HepG2 (cell line): ENCODE results near the gene EDAR. TPM values are rescaled to one million over a fixed set of nuclear protein-coding genes. Genes with fewer than 3 reads are reported as not detected.

Experiments used
- ATAC-seq: fragments of 200-7000 bp; cut with Tn5 transposase; 3 replicates; pipeline ENCODE4 v1.9.1; 2020; ENCODE audit warnings: mild to moderate bottlenecking, moderate library complexity
- BruUV-seq: library from RNA; stranded (reverse); fragments of 400-500 nt; replicated peaks from 2 replicates; lab custom pipeline; 2021; lab: Mats Ljungman, UMichigan
- CTCF ChIA-PET: fragments of 300-600 bp; formaldehyde crosslinking; extraction: SDS; loops from one replicate; lab custom pipeline; 2021; ENCODE audit warnings: low total read pairs, inconsistent platforms, low intra/inter-chr PET ratio; lab: Yijun Ruan, JAX
- POLR2A ChIA-PET: fragments of 350-600 bp; sonication (Branson Sonifier 250); formaldehyde crosslinking; loops from one replicate; lab custom pipeline; 2020; ENCODE audit warnings: antibody characterized with exemption, inconsistent platforms; lab: Yijun Ruan, JAX
- DNase-seq: peaks from one replicate; pipeline ENCODE4 v3.0.0-alpha.2; 2015; ENCODE audit warnings: low spot score
- FAIRE-seq: peaks from 3 replicates; lab custom pipeline; 2011; peaks lifted over from hg19 to GRCh38; lab: Jason Lieb, UNC
- H2AFZ ChIP-seq: one replicate; pipeline ENCODE4 v1.6.1; 2011; ENCODE audit warnings: low read length, inconsistent platforms
- H3K27ac ChIP-seq: fragments of 300-600 bp; 3 replicates; pipeline ENCODE4 v1.8.0; 2011; ENCODE audit warnings: mixed run types, mild to moderate bottlenecking, mixed read lengths, low read length, inconsistent platforms; ENCODE audit not compliant: insufficient read depth; ENCODE audit errors: extremely low read length
- H3K27me3 ChIP-seq, 2 experiments: fragments of 200-600 bp in 1 of 2; 2 replicates in 1 of 2; 3 replicates in 1 of 2; pipeline versions ENCODE4 v1.6.0 to v1.8.0; 2011; ENCODE audit warnings: low read length in 2 of 2, mild to moderate bottlenecking in 2 of 2, moderate library complexity in 2 of 2, inconsistent platforms in 1 of 2; ENCODE audit not compliant: insufficient read depth in 2 of 2, control insufficient read depth in 1 of 2
- H3K36me3 ChIP-seq, 2 experiments: fragments of 200-600 bp in 1 of 2; replicated peaks in 1 of 2; 2 replicates in 1 of 2; 3 replicates in 1 of 2; pipeline versions ENCODE4 v1.5.1 to v1.8.0; 2011; ENCODE audit warnings: low read length in 2 of 2, inconsistent platforms in 1 of 2; ENCODE audit not compliant: insufficient read depth in 2 of 2, control insufficient read depth in 1 of 2
- H3K4me1 ChIP-seq: 2 replicates; pipeline ENCODE4 v1.5.1; 2012; ENCODE audit warnings: low read length, inconsistent platforms; ENCODE audit not compliant: insufficient read depth
- H3K4me2 ChIP-seq: 2 replicates; pipeline ENCODE4 v1.6.0; 2011; ENCODE audit warnings: low read depth, low read length, inconsistent platforms
- H3K4me3 ChIP-seq, 3 experiments: fragments of 200-600 bp in 1 of 3; sonication (generic), shearing (Covaris generic) in 1 of 3; replicated peaks in 1 of 3; 2 replicates each; pipeline ENCODE4 v1.5.1; 2011 to 2016; ENCODE audit warnings: low read length in 3 of 3, inconsistent platforms in 2 of 3, low read depth in 2 of 3, mild to moderate bottlenecking in 2 of 3, control low read depth in 1 of 3, mixed read lengths in 1 of 3; ENCODE audit not compliant: insufficient read depth in 1 of 3
- H3K79me2 ChIP-seq: one replicate; pipeline ENCODE4 v1.6.1; 2011; ENCODE audit warnings: low read length, inconsistent platforms; ENCODE audit not compliant: insufficient read depth
- H3K9ac ChIP-seq: 2 replicates; pipeline ENCODE4 v1.6.0; 2011; ENCODE audit warnings: mild to moderate bottlenecking, low read depth, low read length, inconsistent platforms; ENCODE audit not compliant: insufficient read depth
- H3K9me3 ChIP-seq: 2 replicates; pipeline ENCODE4 v1.5.1; 2012; ENCODE audit warnings: mild to moderate bottlenecking, low read length
- H4K20me1 ChIP-seq: 2 replicates; pipeline ENCODE4 v1.6.0; 2011; ENCODE audit warnings: inconsistent platforms, mild to moderate bottlenecking, low read length, moderate library complexity; ENCODE audit not compliant: insufficient read depth
- HNRNPK ChIP-seq: fragments of 200-400 bp; formaldehyde crosslinking; IDR thresholded peaks from 2 replicates; pipeline ENCODE4 v1.6.1; 2018; ENCODE audit warnings: low read length, low read depth, moderate library complexity, mild to moderate bottlenecking; ENCODE audit not compliant: poor library complexity, severe bottlenecking
- NFE2 ChIP-seq: sonication (generic); formaldehyde crosslinking; IDR thresholded peaks from 2 replicates; pipeline ENCODE4 v1.4.0; 2020; ENCODE audit warnings: missing genetic modification reagents
- PAX8 ChIP-seq: sonication (generic); formaldehyde crosslinking; IDR thresholded peaks from 2 replicates; pipeline ENCODE4 v1.8.0; 2022; ENCODE audit warnings: mild to moderate bottlenecking, missing genetic modification reagents, borderline replicate concordance
- SMAD9 ChIP-seq: sonication (generic); formaldehyde crosslinking; IDR thresholded peaks from 2 replicates; pipeline ENCODE4 v1.5.1; 2020; ENCODE audit warnings: mild to moderate bottlenecking, missing genetic modification reagents
- TAF15 ChIP-seq: fragments of 200-400 bp; formaldehyde crosslinking; IDR thresholded peaks from one replicate; pipeline ENCODE4 v1.6.1; 2018; ENCODE audit warnings: mild to moderate bottlenecking, low read depth, low read length; ENCODE audit not compliant: poor library complexity, severe bottlenecking
- U2AF2 ChIP-seq: fragments of 200-400 bp; formaldehyde crosslinking; IDR thresholded peaks from 2 replicates; pipeline ENCODE4 v1.6.1; 2017; ENCODE audit warnings: low read depth, mild to moderate bottlenecking, low read length
- ZBTB7B ChIP-seq: sonication (generic); formaldehyde crosslinking; IDR thresholded peaks from 2 replicates; pipeline ENCODE4 v1.4.0; 2020; ENCODE audit warnings: missing genetic modification reagents
- ZNF101 ChIP-seq: sonication (generic); formaldehyde crosslinking; IDR thresholded peaks from 2 replicates; pipeline ENCODE4 v1.4.0; 2020; ENCODE audit warnings: mild to moderate bottlenecking, low read depth, missing genetic modification reagents, borderline replicate concordance
- ZNF232 ChIP-seq: sonication (generic); formaldehyde crosslinking; IDR thresholded peaks from 2 replicates; pipeline ENCODE4 v1.4.0; 2020; ENCODE audit warnings: missing genetic modification reagents, borderline replicate concordance
- WGBS: methylation state at CpG from one replicate; pipeline ENCODE4 v1.1.6; 2017; ENCODE audit warnings: low lambda C conversion rate; 5-methylcytosine and 5-hydroxymethylcytosine counted together
- in situ Hi-C: cut with HindIII; loops from 2 replicates; pipeline ENCODE4 v1.10.0; 2017; ENCODE audit warnings: low pct_unique_long_range_greater_than_20kb; ENCODE audit not compliant: extremely low pct_ligation_motif_present
- intact Hi-C: fragments of 100-400 bp; cut with micrococcal nuclease; formaldehyde crosslinking; loops from one replicate; pipeline ENCODE4 v1.10.0; 2022; ENCODE audit not compliant: unreplicated experiment
- polyA plus RNA-seq, 8 experiments: library from polyadenylated mRNA; depleted of rRNA in 3 of 8; stranded (reverse) in 7 of 8; unstranded in 1 of 8; fragments of >200 nt; fragmentation: Illumina TruSeq in 4 of 8; extraction: Trizol in 4 of 8; gene quantifications; 2 replicates each; pipeline versions ENCODE4 v1.2.1 to v1.2.3, GENCODE V29; 2011 to 2016; ENCODE audit warnings: low read depth in 4 of 8, missing spikeins in 1 of 8, mixed read lengths in 1 of 8; ENCODE audit not compliant: insufficient read depth in 1 of 8
- total RNA-seq, 5 experiments: library from RNA; depleted of rRNA; stranded (reverse); fragments of >200 nt; fragmentation: Illumina TruSeq; extraction: Trizol; gene quantifications; 2 replicates each; pipeline ENCODE4 v1.2.3, GENCODE V29; 2016; ENCODE audit warnings: low read depth in 1 of 5
- TF ChIP-seq, protein P1 (sequence below): sonication (generic); formaldehyde crosslinking; IDR thresholded peaks from 2 replicates; pipeline ENCODE4 v1.8.1; 2023; ENCODE audit warnings: mild to moderate bottlenecking, inconsistent platforms, moderate library complexity, missing genetic modification reagents, borderline replicate concordance
- TF ChIP-seq, protein P2 (sequence below): sonication (generic); formaldehyde crosslinking; IDR thresholded peaks from 2 replicates; pipeline ENCODE4 v1.9.0; 2021; ENCODE audit warnings: missing genetic modification reagents, borderline replicate concordance
- TF ChIP-seq, protein P3 (sequence below): sonication (generic); formaldehyde crosslinking; IDR thresholded peaks from 2 replicates; pipeline ENCODE4 v1.5.0; 2020; ENCODE audit warnings: mild to moderate bottlenecking, missing genetic modification reagents

EDAR gene
- total and polyA plus RNA-seq, 2 of the 13 experiments (the other 11 are each of a cell fraction or from before 2014, with no cell fraction given): not detected

DNA sequence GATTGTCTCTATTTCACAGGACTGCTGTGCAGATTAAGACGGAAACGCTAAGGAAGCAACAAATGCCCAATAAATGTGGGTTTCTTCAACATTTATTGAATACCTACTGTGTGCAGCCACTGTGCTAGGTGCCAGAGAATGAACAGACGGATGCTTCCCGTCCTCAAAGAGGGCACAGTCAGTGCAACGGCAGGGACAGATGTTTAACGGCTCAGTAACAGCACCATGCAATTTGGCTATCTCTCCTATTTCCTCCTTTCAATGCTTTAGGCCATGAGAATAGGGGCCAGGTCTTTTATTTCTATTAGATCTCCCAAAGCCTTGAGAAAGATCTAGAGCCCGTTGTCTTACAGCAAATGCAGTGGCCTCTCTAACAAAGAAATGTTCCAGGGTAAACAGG lies 7.2 kb downstream of the EDAR start:
- H3K36me3 ChIP-seq: no peaks in the 10 kb centered on the region
- H4K20me1 ChIP-seq: no peaks in the 10 kb centered on the region
- BruUV-seq: no TSS peak
- no peak overlapping the region for H2AFZ ChIP-seq
- H3K4me3 ChIP-seq: no peak overlapping the region
- FAIRE-seq (no peak), DNase-seq (no peak), ATAC-seq (no peak; the same call in 2 of the 3 replicates)
- H3K79me2 ChIP-seq: no peaks in the 10 kb centered on the region
- in situ Hi-C loops: no loop called here
- CTCF ChIA-PET: no interaction called here
- no peak overlapping the region for H3K27ac ChIP-seq
- no peak overlapping the region for H3K4me2 ChIP-seq
- WGBS: 52% methylated on average over 7 of the region's 7 CpGs
- H3K27me3 ChIP-seq: peaks cover 2 to 73% of the 10 kb centered on the region in 2 experiments; a peak in 4 of 5 replicates
- H3K4me1 ChIP-seq: peaks cover 28% of the 10 kb centered on the region
- no peak for TF ChIP-seq SMAD9 (CRISPR knock-in tag)
- TF ChIP-seq PAX8: no peak
- no peak for TF ChIP-seq NFE2 (CRISPR knock-in tag)
- TF ChIP-seq, protein P1, sequence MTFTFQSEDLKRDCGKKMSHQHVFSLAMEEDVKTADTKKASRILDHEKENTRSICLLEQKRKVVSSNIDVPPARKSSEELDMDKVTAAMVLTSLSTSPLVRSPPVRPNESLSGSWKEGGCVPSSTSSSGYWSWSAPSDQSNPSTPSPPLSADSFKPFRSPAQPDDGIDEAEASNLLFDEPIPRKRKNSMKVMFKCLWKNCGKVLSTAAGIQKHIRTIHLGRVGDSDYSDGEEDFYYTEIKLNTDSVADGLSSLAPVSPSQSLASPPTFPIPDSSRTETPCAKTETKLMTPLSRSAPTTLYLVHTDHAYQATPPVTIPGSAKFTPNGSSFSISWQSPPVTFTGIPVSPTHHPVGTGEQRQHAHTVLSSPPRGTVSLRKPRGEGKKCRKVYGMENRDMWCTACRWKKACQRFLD: no peak
- no peak for TF ChIP-seq ZBTB7B
- no peak for TF ChIP-seq ZNF232 (CRISPR knock-in tag)
- TF ChIP-seq ZNF101 (CRISPR knock-in tag): no peak
- TF ChIP-seq, protein P2, sequence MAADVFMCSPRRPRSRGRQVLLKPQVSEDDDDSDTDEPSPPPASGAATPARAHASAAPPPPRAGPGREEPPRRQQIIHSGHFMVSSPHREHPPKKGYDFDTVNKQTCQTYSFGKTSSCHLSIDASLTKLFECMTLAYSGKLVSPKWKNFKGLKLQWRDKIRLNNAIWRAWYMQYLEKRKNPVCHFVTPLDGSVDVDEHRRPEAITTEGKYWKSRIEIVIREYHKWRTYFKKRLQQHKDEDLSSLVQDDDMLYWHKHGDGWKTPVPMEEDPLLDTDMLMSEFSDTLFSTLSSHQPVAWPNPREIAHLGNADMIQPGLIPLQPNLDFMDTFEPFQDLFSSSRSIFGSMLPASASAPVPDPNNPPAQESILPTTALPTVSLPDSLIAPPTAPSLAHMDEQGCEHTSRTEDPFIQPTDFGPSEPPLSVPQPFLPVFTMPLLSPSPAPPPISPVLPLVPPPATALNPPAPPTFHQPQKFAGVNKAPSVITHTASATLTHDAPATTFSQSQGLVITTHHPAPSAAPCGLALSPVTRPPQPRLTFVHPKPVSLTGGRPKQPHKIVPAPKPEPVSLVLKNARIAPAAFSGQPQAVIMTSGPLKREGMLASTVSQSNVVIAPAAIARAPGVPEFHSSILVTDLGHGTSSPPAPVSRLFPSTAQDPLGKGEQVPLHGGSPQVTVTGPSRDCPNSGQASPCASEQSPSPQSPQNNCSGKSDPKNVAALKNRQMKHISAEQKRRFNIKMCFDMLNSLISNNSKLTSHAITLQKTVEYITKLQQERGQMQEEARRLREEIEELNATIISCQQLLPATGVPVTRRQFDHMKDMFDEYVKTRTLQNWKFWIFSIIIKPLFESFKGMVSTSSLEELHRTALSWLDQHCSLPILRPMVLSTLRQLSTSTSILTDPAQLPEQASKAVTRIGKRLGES (CRISPR knock-in tag): no peak
- TF ChIP-seq, protein P3, sequence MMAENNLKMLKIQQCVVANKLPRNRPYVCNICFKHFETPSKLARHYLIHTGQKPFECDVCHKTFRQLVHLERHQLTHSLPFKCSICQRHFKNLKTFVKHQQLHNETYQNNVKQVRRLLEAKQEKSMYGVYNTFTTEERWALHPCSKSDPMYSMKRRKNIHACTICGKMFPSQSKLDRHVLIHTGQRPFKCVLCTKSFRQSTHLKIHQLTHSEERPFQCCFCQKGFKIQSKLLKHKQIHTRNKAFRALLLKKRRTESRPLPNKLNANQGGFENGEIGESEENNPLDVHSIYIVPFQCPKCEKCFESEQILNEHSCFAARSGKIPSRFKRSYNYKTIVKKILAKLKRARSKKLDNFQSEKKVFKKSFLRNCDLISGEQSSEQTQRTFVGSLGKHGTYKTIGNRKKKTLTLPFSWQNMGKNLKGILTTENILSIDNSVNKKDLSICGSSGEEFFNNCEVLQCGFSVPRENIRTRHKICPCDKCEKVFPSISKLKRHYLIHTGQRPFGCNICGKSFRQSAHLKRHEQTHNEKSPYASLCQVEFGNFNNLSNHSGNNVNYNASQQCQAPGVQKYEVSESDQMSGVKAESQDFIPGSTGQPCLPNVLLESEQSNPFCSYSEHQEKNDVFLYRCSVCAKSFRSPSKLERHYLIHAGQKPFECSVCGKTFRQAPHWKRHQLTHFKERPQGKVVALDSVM: no peak
- no peak for TF ChIP-seq HNRNPK
- TF ChIP-seq U2AF2: no peak
- TF ChIP-seq TAF15: no peak
- no peak overlapping the region for H3K9ac ChIP-seq
- no peaks in the 10 kb centered on the region for H3K9me3 ChIP-seq
- intact Hi-C loops: no loop called here
- POLR2A ChIA-PET: no interaction called here
